ENCODE results near the gene COMT. TPM values are rescaled to one million over a fixed set of nuclear protein-coding genes. Genes with fewer than 3 reads are reported as not detected.
A peak's percentile ranks its signal among the peaks of the same experiment; 100 is the strongest.

Gene COMT
- total RNA-seq, 1 donor from 2014 or later, result 34.8 TPM

- TF ChIP-seq, protein P1, sequence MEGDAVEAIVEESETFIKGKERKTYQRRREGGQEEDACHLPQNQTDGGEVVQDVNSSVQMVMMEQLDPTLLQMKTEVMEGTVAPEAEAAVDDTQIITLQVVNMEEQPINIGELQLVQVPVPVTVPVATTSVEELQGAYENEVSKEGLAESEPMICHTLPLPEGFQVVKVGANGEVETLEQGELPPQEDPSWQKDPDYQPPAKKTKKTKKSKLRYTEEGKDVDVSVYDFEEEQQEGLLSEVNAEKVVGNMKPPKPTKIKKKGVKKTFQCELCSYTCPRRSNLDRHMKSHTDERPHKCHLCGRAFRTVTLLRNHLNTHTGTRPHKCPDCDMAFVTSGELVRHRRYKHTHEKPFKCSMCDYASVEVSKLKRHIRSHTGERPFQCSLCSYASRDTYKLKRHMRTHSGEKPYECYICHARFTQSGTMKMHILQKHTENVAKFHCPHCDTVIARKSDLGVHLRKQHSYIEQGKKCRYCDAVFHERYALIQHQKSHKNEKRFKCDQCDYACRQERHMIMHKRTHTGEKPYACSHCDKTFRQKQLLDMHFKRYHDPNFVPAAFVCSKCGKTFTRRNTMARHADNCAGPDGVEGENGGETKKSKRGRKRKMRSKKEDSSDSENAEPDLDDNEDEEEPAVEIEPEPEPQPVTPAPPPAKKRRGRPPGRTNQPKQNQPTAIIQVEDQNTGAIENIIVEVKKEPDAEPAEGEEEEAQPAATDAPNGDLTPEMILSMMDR (IDR thresholded peaks at IDR 0.05; ENCODE audit: partially characterized antibody, unreplicated experiment), result no peak
- Mint-ChIP-seq H3K4me3 (ENCODE audit: unreplicated experiment) (no peak overlapping the region), H3K36me3 (ENCODE audit: unreplicated experiment) (no peaks in the 10 kb centered on the region), H3K27me3 (ENCODE audit: unreplicated experiment) (peaks cover 4% of the 10 kb centered on the region), H3K9me3 (ENCODE audit: unreplicated experiment) (peaks cover 12% of the 10 kb centered on the region), H3K4me1 (ENCODE audit: low read depth, unreplicated experiment) (peaks cover 2% of the 10 kb centered on the region), H3K27ac (ENCODE audit: unreplicated experiment) (no peak overlapping the region)
- DNase-seq, result no peak
Observed at GRCh38 chr22:19963863-19964642, 22.5 kb downstream of the COMT start.

GRCh38 chr22:19964701-19965386 lies 23.3 kb downstream of the COMT start:
- H3K36me3 Mint-ChIP-seq (ENCODE audit: unreplicated experiment), result no peaks in the 10 kb centered on the region
- TF ChIP-seq, protein P1 (IDR thresholded peaks at IDR 0.05; ENCODE audit: partially characterized antibody, unreplicated experiment), result no peak
- H3K27ac Mint-ChIP-seq (ENCODE audit: unreplicated experiment), result no peak overlapping the region
- H3K27me3 Mint-ChIP-seq (ENCODE audit: unreplicated experiment), result peaks cover 4% of the 10 kb centered on the region
- peaks cover 2% of the 10 kb centered on the region for H3K4me1 Mint-ChIP-seq (ENCODE audit: low read depth, unreplicated experiment)
- peaks cover 12% of the 10 kb centered on the region for H3K9me3 Mint-ChIP-seq (ENCODE audit: unreplicated experiment)
- H3K4me3 Mint-ChIP-seq (ENCODE audit: unreplicated experiment), result no peak overlapping the region
- DNase-seq, result no peak

DNA sequence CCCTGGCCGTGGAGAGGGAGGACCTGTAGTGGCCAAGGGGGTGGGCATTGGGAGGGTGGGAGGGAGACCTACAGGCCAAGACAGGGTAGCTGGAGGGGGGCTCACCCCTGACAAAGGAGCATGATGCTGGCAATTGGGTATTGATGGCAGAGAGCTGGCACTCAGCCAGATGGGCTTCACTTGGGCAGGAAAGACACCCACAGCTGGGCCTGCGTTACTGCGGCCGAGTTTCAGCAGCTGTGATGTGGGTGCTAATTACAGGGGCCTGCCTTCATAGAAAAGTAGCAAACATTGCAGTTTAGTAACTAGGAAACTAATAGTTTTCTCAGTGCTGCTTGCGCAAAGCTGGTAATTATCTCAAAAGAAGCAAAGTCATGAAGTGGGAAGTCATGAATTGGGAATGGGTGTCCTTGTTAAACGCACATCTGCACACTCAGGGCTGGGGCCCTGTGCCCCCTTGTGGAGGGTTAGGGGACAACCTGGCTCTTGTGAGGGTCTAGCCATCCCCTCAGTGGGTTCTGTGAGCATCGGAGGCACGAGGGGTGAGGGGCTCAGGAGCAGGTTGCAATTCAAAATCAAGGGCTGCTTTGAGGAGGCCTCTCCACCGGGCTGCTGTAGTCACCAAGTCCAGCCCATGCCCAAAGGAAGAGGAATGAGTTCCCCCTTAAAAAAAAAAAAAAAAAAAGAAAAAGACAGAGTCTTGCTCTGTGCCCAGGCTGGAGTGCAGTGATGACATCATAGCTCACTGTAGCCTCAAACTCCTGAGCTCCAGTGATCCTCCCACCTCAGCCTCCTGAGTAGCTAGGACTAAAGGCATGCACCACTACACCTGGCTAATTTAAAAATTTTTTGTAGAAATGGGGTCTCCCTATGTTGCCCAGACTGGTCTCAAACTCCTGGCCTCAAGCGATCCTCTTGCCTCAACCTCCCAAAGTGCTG lies 24.5 kb downstream of the COMT start:
- TF ChIP-seq, protein P1 (IDR thresholded peaks at IDR 0.05; ENCODE audit: partially characterized antibody, unreplicated experiment), result peak; percentile 54
- no peak overlapping the region for H3K27ac Mint-ChIP-seq (ENCODE audit: unreplicated experiment)
- H3K4me3 Mint-ChIP-seq (ENCODE audit: unreplicated experiment), result no peak overlapping the region
- peaks cover 10% of the 10 kb centered on the region for H3K9me3 Mint-ChIP-seq (ENCODE audit: unreplicated experiment)
- H3K4me1 Mint-ChIP-seq (ENCODE audit: low read depth, unreplicated experiment), result peaks cover 3% of the 10 kb centered on the region
- no peak for DNase-seq
- peaks cover 4% of the 10 kb centered on the region for H3K27me3 Mint-ChIP-seq (ENCODE audit: unreplicated experiment)
- H3K36me3 Mint-ChIP-seq (ENCODE audit: unreplicated experiment), result no peaks in the 10 kb centered on the region

- H3K27me3 Mint-ChIP-seq (ENCODE audit: unreplicated experiment), result peaks cover 4% of the 10 kb centered on the region
- peaks cover 3% of the 10 kb centered on the region for H3K4me1 Mint-ChIP-seq (ENCODE audit: low read depth, unreplicated experiment)
- no peak overlapping the region for H3K4me3 Mint-ChIP-seq (ENCODE audit: unreplicated experiment)
- no peak overlapping the region for H3K27ac Mint-ChIP-seq (ENCODE audit: unreplicated experiment)
- DNase-seq, result no peak
- no peaks in the 10 kb centered on the region for H3K36me3 Mint-ChIP-seq (ENCODE audit: unreplicated experiment)
- TF ChIP-seq, protein P1 (IDR thresholded peaks at IDR 0.05; ENCODE audit: partially characterized antibody, unreplicated experiment), result no peak
- peaks cover 10% of the 10 kb centered on the region for H3K9me3 Mint-ChIP-seq (ENCODE audit: unreplicated experiment)
Observed at GRCh38 chr22:19966908-19967750, 25.6 kb downstream of the COMT start.

Data from glutamatergic neuron (in vitro differentiated cells).